Measurements from ENCODE around the gene FAM13A.

DNA sequence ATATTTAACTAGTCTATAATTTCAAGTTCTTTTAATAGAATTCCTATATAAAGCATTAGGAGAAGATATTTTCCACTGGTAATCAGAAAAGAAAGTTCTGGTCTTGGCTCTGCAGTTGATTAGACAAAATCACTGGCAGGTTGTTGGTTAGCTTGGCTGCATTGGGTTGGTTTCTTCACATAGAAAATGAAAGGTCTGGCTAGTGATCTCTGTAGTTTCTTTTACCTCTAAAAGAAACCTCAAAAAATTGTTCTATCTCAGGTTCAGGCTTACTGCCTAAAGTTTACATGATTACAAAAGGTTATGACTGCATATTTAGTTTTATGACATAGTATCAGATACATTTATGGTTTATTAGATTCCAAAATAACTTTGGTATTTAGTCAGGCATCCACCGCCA is 263.5 kb downstream of the FAM13A start:
- TF ChIP-seq, protein P1, sequence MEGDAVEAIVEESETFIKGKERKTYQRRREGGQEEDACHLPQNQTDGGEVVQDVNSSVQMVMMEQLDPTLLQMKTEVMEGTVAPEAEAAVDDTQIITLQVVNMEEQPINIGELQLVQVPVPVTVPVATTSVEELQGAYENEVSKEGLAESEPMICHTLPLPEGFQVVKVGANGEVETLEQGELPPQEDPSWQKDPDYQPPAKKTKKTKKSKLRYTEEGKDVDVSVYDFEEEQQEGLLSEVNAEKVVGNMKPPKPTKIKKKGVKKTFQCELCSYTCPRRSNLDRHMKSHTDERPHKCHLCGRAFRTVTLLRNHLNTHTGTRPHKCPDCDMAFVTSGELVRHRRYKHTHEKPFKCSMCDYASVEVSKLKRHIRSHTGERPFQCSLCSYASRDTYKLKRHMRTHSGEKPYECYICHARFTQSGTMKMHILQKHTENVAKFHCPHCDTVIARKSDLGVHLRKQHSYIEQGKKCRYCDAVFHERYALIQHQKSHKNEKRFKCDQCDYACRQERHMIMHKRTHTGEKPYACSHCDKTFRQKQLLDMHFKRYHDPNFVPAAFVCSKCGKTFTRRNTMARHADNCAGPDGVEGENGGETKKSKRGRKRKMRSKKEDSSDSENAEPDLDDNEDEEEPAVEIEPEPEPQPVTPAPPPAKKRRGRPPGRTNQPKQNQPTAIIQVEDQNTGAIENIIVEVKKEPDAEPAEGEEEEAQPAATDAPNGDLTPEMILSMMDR (IDR thresholded peaks at IDR 0.05), result no peak
- TF ChIP-seq POLR2A (IDR thresholded peaks at IDR 0.05) (no peak), POLR2AphosphoS5 (IDR thresholded peaks at IDR 0.05) (no peak)

Data from prostate gland (tissue), 2 donors.